Measurements from ENCODE around the gene MORN2.

Gene MORN2

DNA sequence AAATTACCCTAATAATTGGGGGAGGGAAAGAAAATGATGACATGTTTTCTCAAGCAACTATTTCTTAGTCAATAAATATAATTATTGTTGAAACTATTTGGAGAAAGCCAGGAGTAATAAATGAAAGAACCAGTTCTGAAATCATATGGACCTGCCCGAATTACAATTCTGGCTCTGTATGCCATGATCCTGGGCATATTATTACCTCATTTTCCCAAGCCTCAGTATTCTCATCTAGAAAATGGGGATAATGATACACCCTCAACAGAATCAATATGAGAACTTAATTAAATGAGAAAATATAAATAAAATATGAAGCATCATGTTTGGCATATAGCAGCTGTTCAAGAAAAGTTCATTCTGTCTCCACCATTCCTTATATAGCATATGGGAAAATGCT is 36.8 kb downstream of the MORN2 start:
- no peak for TF ChIP-seq CTCF (IDR thresholded peaks at IDR 0.05)

DNA sequence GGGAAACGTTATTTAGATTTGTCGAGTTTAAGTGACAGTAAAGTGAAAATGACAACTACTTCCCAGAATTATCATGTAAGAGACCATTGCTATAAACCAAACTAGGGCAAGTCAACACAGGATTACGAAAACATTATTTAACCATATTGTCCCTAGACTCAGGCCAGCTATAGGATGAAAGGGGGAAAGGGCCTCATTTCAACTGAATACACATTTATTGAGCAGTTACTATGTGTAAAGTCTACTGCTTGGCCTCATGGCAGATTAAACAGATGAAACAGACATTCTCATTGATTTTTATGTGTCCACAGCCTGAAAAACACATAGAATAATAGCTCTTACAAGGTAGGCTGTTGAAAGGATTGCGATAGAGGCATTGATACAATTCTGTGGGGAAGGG is 46.6 kb downstream of the MORN2 start:
- TF ChIP-seq CTCF (IDR thresholded peaks at IDR 0.05) = no peak

DNA sequence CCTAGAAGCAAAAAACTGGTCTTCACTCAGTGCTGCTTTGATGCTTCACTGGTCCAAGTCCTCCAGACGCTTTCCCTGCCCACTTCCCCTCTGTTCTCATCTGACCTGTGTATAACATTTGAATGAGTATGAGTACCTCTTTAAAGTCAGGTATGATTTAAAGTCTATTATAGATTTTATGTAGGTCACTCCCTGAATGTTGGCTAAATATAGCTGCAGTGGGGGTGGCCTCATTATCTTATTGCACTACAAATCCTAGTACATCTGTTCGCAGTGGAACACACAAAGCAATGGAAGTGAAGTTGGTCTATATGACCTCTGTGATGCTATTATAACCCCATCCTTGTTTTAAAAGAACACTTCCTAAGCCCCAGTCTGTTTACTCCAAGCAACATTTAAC is 47.1 kb downstream of the MORN2 start:
- no peak for TF ChIP-seq CTCF (IDR thresholded peaks at IDR 0.05)

- TF ChIP-seq CTCF (IDR thresholded peaks at IDR 0.05) = no peak
Measured at GRCh38 chr2:38925982-38926381, 50.2 kb downstream of the MORN2 start.

- TF ChIP-seq CTCF (IDR thresholded peaks at IDR 0.05) = no peak
Measured at GRCh38 chr2:38930600-38930999, 54.8 kb downstream of the MORN2 start.

Data from LNCAP (cell line).